Measurements from ENCODE around the gene MMP15.

- TF ChIP-seq CTCF (IDR thresholded peaks at IDR 0.05), result no peak
- no peak for TF ChIP-seq POLR2AphosphoS5 (IDR thresholded peaks at IDR 0.05)
- TF ChIP-seq POLR2A (IDR thresholded peaks at IDR 0.05), result no peak
- TF ChIP-seq EP300 (IDR thresholded peaks at IDR 0.05), result no peak
Observed at GRCh38 chr16:58045096-58045495, 19.5 kb downstream of the MMP15 start.
